NCI-H2196 (cell line): ENCODE measurements around the gene SF3B2.
A peak's percentile ranks its signal among the peaks of the same experiment; 100 is the strongest.
"Not testable (repeated sequence)": the region's sequence is repeated elsewhere in the genome, so short reads cannot be mapped to it uniquely, and the experiment has no call there.

ENCODE experiments used
- DNase-seq: peaks from one replicate; lab custom pipeline; 2025; ENCODE audit not compliant: unreplicated experiment; lab: John Stamatoyannopoulos, UW

Gene SF3B2

GRCh38 chr11:66051766-66052663 is at the start of gene SF3B2:
Gene SF3B2, plus strand, starts transcription at chr11:66052364. Its CDS starts 21 bp downstream, at chr11:66052385.
- DNase-seq = peak; percentile 98

- peak; percentile 53 for DNase-seq
Observed at GRCh38 chr11:66002648-66003225, 49.4 kb upstream of the SF3B2 start.

GRCh38 chr11:66003291-66003690 is 48.9 kb upstream of the SF3B2 start:
- DNase-seq = peak; percentile 7

- no peak for DNase-seq
Observed at GRCh38 chr11:66004186-66004585, 48.0 kb upstream of the SF3B2 start.

- DNase-seq = no peak
Observed at GRCh38 chr11:66006134-66006890, 45.9 kb upstream of the SF3B2 start.

GRCh38 chr11:66006891-66007176 is 45.3 kb upstream of the SF3B2 start:
- no peak for DNase-seq

- DNase-seq = no peak
Observed at GRCh38 chr11:66007201-66007634, 44.9 kb upstream of the SF3B2 start.

GRCh38 chr11:66008095-66008467 is 44.1 kb upstream of the SF3B2 start:
- DNase-seq = no peak

GRCh38 chr11:66008468-66009101 is 43.6 kb upstream of the SF3B2 start:
- DNase-seq = no peak

- DNase-seq = not testable (repeated sequence)
Observed at GRCh38 chr11:66010036-66010435, 42.1 kb upstream of the SF3B2 start.

GRCh38 chr11:66011239-66011784 is 40.9 kb upstream of the SF3B2 start:
- DNase-seq = no peak

- DNase-seq = no peak
Observed at GRCh38 chr11:66011785-66012303, 40.3 kb upstream of the SF3B2 start, which contains the start of gene CST6. Gene CST6, plus strand, starts transcription at chr11:66012008. Its CDS starts 37 bp downstream, at chr11:66012045.

GRCh38 chr11:66012371-66012945 is 39.7 kb upstream of the SF3B2 start:
- DNase-seq = no peak

- no peak for DNase-seq
Observed at GRCh38 chr11:66012946-66013761, 39.0 kb upstream of the SF3B2 start.

- DNase-seq = no peak
Observed at GRCh38 chr11:66013762-66014100, 38.4 kb upstream of the SF3B2 start.

GRCh38 chr11:66014804-66015453 is 37.2 kb upstream of the SF3B2 start:
- no peak for DNase-seq

- DNase-seq = no peak
Observed at GRCh38 chr11:66015454-66015881, 36.7 kb upstream of the SF3B2 start.

- DNase-seq = no peak
Observed at GRCh38 chr11:66015936-66016792, 36.0 kb upstream of the SF3B2 start.
